WTC11 (cell line): Measurements from ENCODE around the gene P3H1. TPM values are rescaled to one million over a fixed set of nuclear protein-coding genes. Genes with fewer than 3 reads are reported as not detected.

Experiments
- ATAC-seq: fragments of 200-7000 bp; cut with Tn5 transposase; 2 replicates; pipeline ENCODE4 v1.10.0; 2021; ENCODE audit warnings: mild to moderate bottlenecking, moderate library complexity
- CTCF ChIA-PET: fragments of 300-600 bp; sonication (Branson Sonifier 250); formaldehyde crosslinking; loops from one replicate; lab custom pipeline; 2021; ENCODE audit warnings: antibody characterized with exemption; lab: Charles Lee
- POLR2A ChIA-PET: fragments of 350-600 bp; sonication (Branson Sonifier 250); formaldehyde crosslinking; loops from one replicate; lab custom pipeline; 2021; ENCODE audit warnings: antibody characterized with exemption; lab: Charles Lee
- DNase-seq: peaks from one replicate; pipeline ENCODE4 v3.0.0; 2021; ENCODE audit warnings: low spot score
- H3K27ac Mint-ChIP-seq: 2 replicates; pipeline ENCODE4 v1.8.0; 2021; ENCODE audit warnings: mixed read lengths
- H3K27me3 Mint-ChIP-seq: 2 replicates; pipeline ENCODE4 v1.8.0; 2021; ENCODE audit warnings: low read depth, mild to moderate bottlenecking, moderate library complexity, mixed read lengths
- H3K36me3 Mint-ChIP-seq: 2 replicates; pipeline ENCODE4 v1.8.0; 2021; ENCODE audit warnings: mixed read lengths
- H3K4me1 Mint-ChIP-seq: 2 replicates; pipeline ENCODE4 v1.8.0; 2022; ENCODE audit warnings: mixed read lengths
- H3K4me3 Mint-ChIP-seq: 2 replicates; pipeline ENCODE4 v1.8.0; 2021; ENCODE audit warnings: mild to moderate bottlenecking, moderate library complexity, mixed read lengths
- H3K9me3 Mint-ChIP-seq: 2 replicates; pipeline ENCODE4 v1.8.0; 2021; ENCODE audit warnings: mixed read lengths
- ATF3 ChIP-seq: sonication (generic); formaldehyde crosslinking; conservative IDR thresholded peaks from 2 replicates; pipeline ENCODE4 v1.8.1; 2022; ENCODE audit warnings: mild to moderate bottlenecking, missing genetic modification reagents
- CREM ChIP-seq: sonication (generic); formaldehyde crosslinking; IDR thresholded peaks from 2 replicates; pipeline ENCODE4 v1.8.1; 2022; ENCODE audit warnings: mild to moderate bottlenecking, missing genetic modification reagents, moderate library complexity
- CTCF ChIP-seq: fragments of 200-600 bp; IDR thresholded peaks from 2 replicates; pipeline ENCODE4 v1.8.0; 2022; ENCODE audit warnings: antibody characterized with exemption
- ESRRA ChIP-seq: sonication (generic); formaldehyde crosslinking; IDR thresholded peaks from 2 replicates; pipeline ENCODE4 v1.8.1; 2022; ENCODE audit warnings: mild to moderate bottlenecking, missing genetic modification reagents, borderline replicate concordance
- FOXP1 ChIP-seq: sonication (generic); formaldehyde crosslinking; IDR thresholded peaks from 2 replicates; pipeline ENCODE4 v1.8.0; 2022; ENCODE audit warnings: missing genetic modification reagents, mild to moderate bottlenecking, moderate library complexity, borderline replicate concordance
- HMGA2 ChIP-seq: fragments of 250-450 bp; sonication (Bioruptor Pico); IDR thresholded peaks from 2 replicates; pipeline ENCODE4 v1.4.0; 2021; ENCODE audit warnings: mild to moderate bottlenecking, moderate library complexity
- OVOL2 ChIP-seq: fragments of 250-450 bp; sonication (Bioruptor Pico); IDR thresholded peaks from 2 replicates; pipeline ENCODE4 v1.9.0; 2021; ENCODE audit warnings: mild to moderate bottlenecking, borderline replicate concordance
- RORB ChIP-seq: fragments of 250-450 bp; sonication (Bioruptor Pico); IDR thresholded peaks from 2 replicates; pipeline ENCODE4 v1.9.0; 2021; ENCODE audit warnings: mild to moderate bottlenecking
- SP1 ChIP-seq: sonication (generic); formaldehyde crosslinking; conservative IDR thresholded peaks from 2 replicates; pipeline ENCODE4 v1.8.1; 2022; ENCODE audit warnings: missing genetic modification reagents
- TEAD4 ChIP-seq: sonication (generic); formaldehyde crosslinking; IDR thresholded peaks from 2 replicates; pipeline ENCODE4 v1.8.0; 2022; ENCODE audit warnings: mild to moderate bottlenecking, missing genetic modification reagents
- USF1 ChIP-seq: sonication (generic); formaldehyde crosslinking; IDR thresholded peaks from 2 replicates; pipeline ENCODE4 v1.8.0; 2022; ENCODE audit warnings: mild to moderate bottlenecking, missing genetic modification reagents
- ZNF121 ChIP-seq: sonication (generic); formaldehyde crosslinking; IDR thresholded peaks from 2 replicates; pipeline ENCODE4 v1.8.0; 2023; ENCODE audit warnings: missing genetic modification reagents
- ZNF232 ChIP-seq: sonication (generic); formaldehyde crosslinking; IDR thresholded peaks from 2 replicates; pipeline ENCODE4 v1.8.0; 2022; ENCODE audit warnings: mild to moderate bottlenecking, missing genetic modification reagents
- ZNF281 ChIP-seq: sonication (generic); formaldehyde crosslinking; IDR thresholded peaks from 2 replicates; pipeline ENCODE4 v1.8.0; 2023; ENCODE audit warnings: mild to moderate bottlenecking, missing genetic modification reagents
- ZNF416 ChIP-seq: fragments of 250-450 bp; sonication (Bioruptor Pico); IDR thresholded peaks from 2 replicates; pipeline ENCODE4 v1.9.0; 2021; ENCODE audit warnings: mild to moderate bottlenecking, inconsistent platforms
- ZNF423 ChIP-seq: fragments of 250-450 bp; sonication (Bioruptor Pico); IDR thresholded peaks from 2 replicates; pipeline ENCODE4 v2.1.2; 2022; ENCODE audit warnings: mild to moderate bottlenecking, moderate library complexity
- ZNF532 ChIP-seq: fragments of 250-450 bp; sonication (Bioruptor Pico); IDR thresholded peaks from 2 replicates; pipeline ENCODE4 v1.9.0; 2021; ENCODE audit warnings: mild to moderate bottlenecking, borderline replicate concordance
- total RNA-seq: library from RNA; stranded (reverse); gene quantifications from 3 replicates; pipeline ENCODE4 v1.2.3, GENCODE V29; 2021
- TF ChIP-seq, protein P1 (sequence below): sonication (generic); formaldehyde crosslinking; IDR thresholded peaks from 2 replicates; pipeline ENCODE4 v1.8.1; 2022; ENCODE audit warnings: low read depth, mild to moderate bottlenecking, moderate library complexity, missing genetic modification reagents, borderline replicate concordance
- TF ChIP-seq, protein P2 (sequence below): fragments of 250-450 bp; sonication (Bioruptor Pico); IDR thresholded peaks from 2 replicates; pipeline ENCODE4 v1.9.0; 2021; ENCODE audit warnings: mild to moderate bottlenecking
- TF ChIP-seq, protein P3 (sequence below): fragments of 250-450 bp; sonication (Bioruptor Pico); conservative IDR thresholded peaks from 2 replicates; pipeline ENCODE4 v1.9.0; 2021; ENCODE audit warnings: mild to moderate bottlenecking

P3H1 gene
- total RNA-seq, 1 experiment from 2014 or later: 95.1 TPM

- TF ChIP-seq, protein P1, sequence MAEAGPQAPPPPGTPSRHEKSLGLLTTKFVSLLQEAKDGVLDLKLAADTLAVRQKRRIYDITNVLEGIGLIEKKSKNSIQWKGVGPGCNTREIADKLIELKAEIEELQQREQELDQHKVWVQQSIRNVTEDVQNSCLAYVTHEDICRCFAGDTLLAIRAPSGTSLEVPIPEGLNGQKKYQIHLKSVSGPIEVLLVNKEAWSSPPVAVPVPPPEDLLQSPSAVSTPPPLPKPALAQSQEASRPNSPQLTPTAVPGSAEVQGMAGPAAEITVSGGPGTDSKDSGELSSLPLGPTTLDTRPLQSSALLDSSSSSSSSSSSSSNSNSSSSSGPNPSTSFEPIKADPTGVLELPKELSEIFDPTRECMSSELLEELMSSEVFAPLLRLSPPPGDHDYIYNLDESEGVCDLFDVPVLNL: no peak
- TF ChIP-seq, protein P2, sequence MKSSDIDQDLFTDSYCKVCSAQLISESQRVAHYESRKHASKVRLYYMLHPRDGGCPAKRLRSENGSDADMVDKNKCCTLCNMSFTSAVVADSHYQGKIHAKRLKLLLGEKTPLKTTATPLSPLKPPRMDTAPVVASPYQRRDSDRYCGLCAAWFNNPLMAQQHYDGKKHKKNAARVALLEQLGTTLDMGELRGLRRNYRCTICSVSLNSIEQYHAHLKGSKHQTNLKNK (CRISPR knock-in tag): no peak
- TF ChIP-seq ZNF281: no peak
These were observed 18.3 kb upstream of the P3H1 start, which contains the start of gene TMEM269 (continued) for GRCh38 chr1:42784946-42785693.

GRCh38 chr1:42784547-42784945, 17.7 kb upstream of the P3H1 start:
- peaks cover 4% of the 10 kb centered on the region; the same call in 1 of the 2 replicates for H3K9me3 Mint-ChIP-seq
- H3K27me3 Mint-ChIP-seq: no peaks in the 10 kb centered on the region
- CTCF ChIA-PET: interaction anchor here (0.8 kb wide), 1 partner anchor 129 kb away, joined by 3 read pairs; no protein-coding TSS in a partner anchor
- peaks cover 8% of the 10 kb centered on the region for H3K4me1 Mint-ChIP-seq
- H3K4me3 Mint-ChIP-seq: no peak overlapping the region
- POLR2A ChIA-PET: interaction anchor here (1.0 kb wide), 1 partner anchor 27 kb away, joined by 3 read pairs; no protein-coding TSS in a partner anchor
- peaks cover 21% of the 10 kb centered on the region for H3K36me3 Mint-ChIP-seq
- H3K27ac Mint-ChIP-seq: no peak overlapping the region
- no peak for DNase-seq
- peak; percentile 38 for ATAC-seq
- TF ChIP-seq ZNF423 (CRISPR knock-in tag): no peak
- TF ChIP-seq ZNF121: no peak
- TF ChIP-seq, protein P3, sequence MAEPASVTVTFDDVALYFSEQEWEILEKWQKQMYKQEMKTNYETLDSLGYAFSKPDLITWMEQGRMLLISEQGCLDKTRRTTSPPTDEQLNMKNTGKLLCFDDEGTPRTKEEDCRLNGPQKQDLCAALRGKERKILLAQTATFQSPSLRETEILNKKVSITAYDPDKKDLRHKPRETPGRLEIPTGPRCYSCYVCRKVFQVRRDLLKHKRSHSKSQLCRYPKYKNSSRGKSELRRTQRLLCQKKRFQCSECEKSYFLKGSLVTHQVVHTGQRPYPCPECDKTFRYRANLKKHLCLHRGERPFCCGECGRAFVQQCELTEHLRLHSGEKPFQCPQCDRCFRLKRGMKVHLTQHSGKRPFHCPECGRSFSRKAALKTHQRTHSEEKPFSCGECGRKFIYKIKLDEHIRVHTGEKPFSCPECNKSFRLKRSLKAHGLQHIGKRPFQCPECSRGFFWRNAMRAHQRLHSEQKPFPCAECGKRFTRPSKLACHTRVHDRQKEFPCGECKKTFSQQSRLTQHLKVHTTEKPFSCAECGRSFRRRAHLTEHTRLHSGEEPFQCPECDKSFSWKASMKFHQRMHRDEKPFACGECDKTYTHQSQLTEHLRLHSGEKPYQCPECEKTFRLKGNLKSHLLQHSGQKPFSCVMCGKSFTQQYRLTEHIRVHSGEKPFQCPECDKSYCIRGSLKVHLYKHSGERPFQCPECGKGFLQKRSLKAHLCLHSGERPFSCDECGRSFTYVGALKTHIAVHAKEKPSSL (CRISPR knock-in tag): no peak
- TF ChIP-seq RORB: no peak
- no peak for TF ChIP-seq HMGA2
- no peak for TF ChIP-seq ZNF416 (CRISPR knock-in tag)
- no peak for TF ChIP-seq FOXP1 (CRISPR knock-in tag)
- TF ChIP-seq TEAD4 (CRISPR knock-in tag): no peak
- TF ChIP-seq SP1 (CRISPR knock-in tag): no peak
- no peak for TF ChIP-seq ZNF232 (CRISPR knock-in tag)
- TF ChIP-seq ZNF532: no peak
- TF ChIP-seq CTCF: no peak
- no peak for TF ChIP-seq CREM (CRISPR knock-in tag)
- TF ChIP-seq ESRRA (CRISPR knock-in tag): no peak
- TF ChIP-seq USF1: no peak
- no peak for TF ChIP-seq ATF3 (CRISPR knock-in tag)
- no peak for TF ChIP-seq OVOL2 (CRISPR knock-in tag)
